NCI-H1694 (cell line): ENCODE results near the gene GRIK4.
"Not testable (repeated sequence)": the region's sequence is repeated elsewhere in the genome, so short reads cannot be mapped to it uniquely, and the experiment has no call there.

ENCODE experiments used
- DNase-seq: peaks from one replicate; lab custom pipeline; 2025; lab: John Stamatoyannopoulos, UW

Gene GRIK4

DNA sequence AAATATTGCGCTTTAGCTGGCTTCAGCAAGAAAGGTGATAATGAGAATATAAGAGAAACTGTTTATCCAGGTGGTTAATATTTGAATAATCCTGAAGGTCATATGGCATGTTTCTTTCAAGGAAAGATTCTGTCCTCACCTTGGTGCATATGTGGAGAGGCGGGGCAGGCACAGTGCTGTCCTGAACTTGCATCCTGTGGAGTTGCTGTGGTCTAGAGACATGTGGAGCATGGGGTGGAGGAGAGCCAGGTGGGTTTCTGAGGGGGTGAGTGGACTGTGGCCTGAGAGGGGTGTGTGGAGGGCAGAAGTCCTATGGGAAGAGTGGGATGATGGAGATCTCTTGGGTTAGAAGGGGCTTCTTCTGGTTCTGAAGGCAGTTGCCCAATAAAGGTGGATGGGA, 65.5 kb downstream of the GRIK4 start:
- no peak for DNase-seq

DNA sequence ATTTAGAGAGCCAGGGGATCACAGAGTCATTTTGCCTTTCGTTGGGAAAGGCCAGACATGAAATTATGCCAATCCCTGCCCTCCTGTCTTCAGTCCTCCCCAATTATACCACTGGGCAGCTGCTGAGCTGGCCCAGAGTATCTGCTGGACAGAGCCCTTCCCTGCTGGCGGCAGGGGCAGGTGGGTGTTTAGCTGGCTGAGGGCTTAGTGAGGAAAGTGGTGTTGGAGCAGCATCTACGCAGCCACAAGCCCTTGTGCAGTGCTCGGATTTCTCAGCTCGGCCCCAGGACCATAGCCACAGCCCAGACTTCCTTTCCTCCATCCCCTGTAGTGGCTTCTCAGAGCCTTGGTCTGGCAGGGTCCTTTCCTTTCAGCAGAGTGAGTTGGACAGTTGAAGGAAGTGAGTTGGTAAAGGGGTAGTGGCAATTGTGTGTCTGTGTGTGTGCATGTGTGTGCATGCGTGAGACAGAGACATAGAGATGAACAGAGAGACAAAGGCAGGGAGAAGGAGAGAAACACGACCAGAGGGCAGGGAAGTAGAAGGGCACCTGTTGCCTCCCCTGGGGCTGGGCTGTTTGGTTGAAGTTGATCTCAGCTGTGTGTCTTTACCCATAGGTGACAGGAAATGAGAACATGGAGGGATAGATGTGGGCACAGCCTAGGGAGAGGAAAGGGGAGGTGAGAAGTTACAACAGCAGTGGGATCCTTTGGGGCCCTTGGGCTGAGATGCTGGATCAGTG, 66.2 kb downstream of the GRIK4 start:
- no peak for DNase-seq

DNA sequence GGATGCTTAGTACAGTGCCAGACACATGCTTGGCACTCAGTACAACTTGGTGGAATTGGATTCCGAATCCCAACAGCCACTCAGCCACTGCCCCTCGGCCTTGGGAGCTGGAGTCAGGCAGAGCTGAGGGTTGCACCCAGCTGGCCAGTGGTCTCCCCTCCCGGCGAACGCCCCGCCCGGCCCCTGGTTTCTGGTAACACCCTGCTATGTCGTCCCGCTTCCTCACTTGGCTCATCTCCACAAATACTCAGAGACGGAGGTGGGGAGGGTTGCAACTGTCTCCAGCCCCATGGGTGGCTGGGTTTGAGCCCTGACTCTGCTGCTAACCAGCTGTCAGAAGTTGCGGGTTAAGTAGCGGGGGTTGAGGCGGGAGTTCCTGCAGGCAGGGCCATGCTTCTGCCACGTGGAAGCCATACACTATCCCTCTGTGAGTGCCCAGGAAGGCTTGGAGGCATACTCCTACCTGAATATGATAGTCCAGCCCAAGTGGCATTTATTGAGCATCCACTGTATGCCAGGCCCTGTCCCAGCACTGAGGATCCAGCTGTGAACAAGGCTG, 67.1 kb downstream of the GRIK4 start:
- no peak for DNase-seq

DNA sequence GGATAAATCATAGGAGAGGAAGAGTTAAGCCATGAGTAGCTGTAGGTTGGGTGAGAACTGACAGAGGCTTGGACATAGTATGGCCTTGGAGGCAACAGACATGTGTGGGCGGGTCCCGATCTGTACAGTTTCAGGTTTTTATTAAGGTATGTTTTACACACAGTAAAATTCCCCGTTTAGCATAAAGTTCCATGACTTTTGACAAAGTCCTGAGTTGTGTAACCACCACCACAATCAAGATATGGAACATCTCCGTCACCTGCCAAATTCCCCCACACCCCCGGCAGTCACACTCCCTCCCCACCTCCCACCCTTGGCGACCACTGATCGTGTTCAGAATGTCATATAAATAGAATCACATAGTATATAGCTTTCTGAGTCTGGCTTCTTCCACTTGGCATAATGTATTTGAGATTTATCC, 68.1 kb downstream of the GRIK4 start:
- no peak for DNase-seq

DNA sequence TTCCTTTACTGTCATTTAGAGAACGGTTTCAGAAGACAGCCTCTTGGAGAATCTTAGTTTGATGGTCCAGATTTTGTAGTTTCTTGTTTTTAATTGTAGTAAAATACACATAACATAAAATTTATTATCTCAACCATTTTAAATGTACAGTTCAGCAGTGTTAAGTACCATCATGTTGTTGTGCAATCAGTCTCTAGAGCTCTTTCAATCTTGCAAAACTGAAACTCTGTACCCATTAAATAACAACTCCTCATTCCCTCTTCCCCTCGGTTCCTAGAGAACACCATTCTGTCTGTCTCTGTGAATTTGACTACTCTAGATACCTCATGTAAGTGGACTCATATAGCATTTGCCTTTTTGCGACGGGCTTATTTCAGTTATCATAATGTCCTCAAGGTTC, 69.8 kb downstream of the GRIK4 start:
- DNase-seq, result no peak

DNA sequence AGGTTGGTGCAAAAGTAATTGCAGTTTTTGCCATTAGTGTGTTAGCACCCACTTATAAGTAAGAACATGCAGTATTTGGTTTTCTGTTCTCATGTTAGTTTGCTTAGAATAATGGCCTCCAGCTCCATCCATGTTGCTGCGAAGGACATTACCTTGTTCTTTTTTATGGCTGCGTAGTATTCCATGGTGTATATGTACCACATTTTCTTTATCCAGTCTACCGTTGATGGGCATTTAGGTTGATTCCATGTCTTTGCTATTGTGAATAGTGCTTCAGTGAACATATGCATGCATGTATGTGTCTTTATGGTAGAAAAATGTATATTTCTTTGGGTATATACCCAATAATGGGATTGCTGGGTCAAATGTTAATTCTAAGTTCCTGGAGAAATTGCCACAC, 71.0 kb downstream of the GRIK4 start:
- DNase-seq, result not testable (repeated sequence)

DNA sequence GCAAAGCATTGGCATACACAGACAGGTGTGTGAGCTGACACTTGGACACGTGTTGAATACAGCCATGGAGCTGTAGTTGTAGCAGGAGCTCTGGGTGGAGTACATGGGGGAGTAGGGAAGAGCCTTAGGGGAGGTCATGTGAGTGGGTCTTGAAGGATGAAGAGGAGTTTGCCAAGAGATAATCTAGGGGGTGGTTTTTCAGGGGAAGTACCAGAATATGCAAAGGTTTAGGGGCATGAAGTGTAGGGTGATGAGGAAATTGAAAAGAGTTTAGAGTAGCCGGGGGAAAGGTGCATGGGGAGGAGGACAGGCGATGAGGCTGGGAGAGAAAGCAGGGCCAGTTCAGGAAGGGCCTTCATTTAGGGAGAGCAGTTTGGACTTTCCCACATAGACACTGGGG, 74.5 kb downstream of the GRIK4 start:
- DNase-seq, result no peak

DNA sequence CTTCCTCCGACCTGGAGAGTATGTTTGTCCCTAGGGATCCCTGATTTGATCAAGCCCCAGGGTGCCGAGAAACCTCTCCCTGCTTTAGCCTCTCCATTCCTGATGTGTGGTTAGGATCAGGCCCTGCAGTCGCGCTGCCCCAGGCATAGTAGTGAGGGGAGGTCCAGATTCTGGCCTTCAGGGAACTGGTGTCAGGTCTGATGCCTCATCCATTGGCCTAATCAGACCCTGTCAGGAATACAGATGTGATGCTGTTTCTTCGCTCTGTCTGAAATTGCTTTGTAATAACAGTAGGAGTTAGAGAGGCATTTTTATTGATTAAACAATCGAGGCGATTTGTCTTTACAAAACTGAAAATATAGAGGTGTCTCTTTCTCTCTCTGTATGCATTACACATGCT, 75.2 kb downstream of the GRIK4 start:
- no peak for DNase-seq

DNA sequence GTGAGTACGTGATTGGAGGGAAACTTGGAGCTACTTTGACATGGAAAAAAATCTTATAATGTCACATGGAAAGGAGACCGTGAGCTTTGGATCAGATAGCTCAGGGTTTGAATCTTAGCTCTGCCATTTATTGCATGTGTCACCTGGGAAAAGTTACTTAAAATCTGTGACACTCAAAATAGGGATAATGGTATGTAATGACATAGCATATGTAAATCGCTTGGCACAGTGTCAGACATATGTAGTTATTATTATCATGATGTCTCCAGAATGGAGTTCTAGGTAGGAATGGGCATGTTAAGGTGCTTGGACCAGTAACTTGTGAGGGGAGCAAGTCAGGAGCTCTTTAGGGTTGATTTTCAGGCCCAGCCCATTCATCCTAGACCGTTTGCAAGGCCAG, 75.8 kb downstream of the GRIK4 start:
- DNase-seq, result no peak

DNA sequence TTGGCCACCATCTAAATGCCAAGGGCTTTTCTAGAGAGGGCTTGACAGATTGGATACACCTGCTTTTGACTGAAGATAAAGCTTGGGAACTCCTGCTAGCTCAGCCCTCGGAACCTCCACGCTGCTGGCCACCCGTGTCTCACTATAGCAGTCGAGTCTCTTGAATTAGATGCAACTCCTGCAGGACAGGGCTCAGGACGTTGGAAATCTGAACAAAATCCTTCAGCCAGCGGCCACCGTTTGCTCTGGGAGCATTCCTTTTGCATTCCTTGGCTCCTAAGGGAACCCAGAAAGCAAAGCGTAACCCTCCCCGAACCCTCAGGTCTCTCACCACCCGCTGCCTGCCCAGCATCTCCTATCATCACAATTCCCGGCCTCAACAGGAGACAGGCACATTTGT, 77.8 kb downstream of the GRIK4 start:
- no peak for DNase-seq

DNA sequence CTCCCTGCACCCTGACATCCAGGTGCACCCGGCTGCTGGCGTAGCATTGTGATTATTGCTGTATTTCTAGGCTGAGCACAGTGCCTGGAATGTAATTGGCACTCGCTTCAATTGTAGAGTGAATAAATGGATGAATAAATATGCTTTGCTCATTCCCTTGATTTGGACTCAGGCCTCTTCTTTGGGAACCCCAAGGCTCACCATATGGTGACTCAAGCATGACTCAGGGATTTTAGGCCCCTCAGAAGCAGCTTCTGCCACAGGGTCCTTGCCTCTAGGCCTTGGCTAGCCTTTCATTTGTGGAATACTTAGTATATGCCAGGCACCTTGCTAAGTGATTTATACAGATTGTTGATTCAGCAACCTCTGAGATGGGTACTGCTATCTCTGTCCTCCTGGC, 78.9 kb downstream of the GRIK4 start:
- no peak for DNase-seq

DNA sequence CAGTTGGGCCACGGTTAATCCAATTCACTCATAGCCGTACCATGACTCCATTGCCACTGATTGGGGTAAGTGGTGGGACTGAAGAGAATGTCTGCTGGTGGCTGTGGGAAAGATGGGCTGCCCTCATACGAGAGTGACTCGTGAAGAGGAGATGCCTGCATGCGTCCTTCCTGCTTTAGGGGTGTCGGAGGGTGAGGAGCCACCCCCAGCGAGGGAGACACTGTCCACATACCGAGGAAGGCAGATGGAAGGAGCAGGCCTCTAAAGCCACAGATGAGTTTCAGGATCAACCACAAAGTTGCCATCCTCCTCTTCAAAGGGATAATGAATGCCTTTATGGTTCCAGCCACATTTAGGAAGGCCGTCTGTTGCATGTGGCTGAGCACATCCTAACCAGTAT, 83.2 kb downstream of the GRIK4 start:
- DNase-seq, result no peak

DNA sequence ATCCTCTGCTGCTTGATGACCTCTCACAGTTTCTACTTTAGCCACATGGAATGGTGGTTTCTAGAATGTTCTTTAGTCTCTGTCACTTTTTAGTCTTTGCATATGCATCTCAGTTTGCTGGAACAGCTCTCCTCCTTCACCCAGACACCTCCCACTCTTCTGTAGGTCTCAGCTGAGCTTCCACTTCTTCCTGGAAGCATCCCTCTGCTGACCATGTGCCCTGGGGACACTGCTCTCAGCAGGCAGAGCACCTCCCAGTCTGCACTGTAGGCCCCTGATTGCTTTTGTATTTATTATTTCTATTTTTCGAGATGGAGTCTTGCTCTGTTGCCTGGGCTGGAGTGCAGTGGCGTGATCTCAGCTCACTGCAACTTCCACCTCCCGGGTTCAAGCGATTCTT, 84.0 kb downstream of the GRIK4 start:
- no peak for DNase-seq

DNA sequence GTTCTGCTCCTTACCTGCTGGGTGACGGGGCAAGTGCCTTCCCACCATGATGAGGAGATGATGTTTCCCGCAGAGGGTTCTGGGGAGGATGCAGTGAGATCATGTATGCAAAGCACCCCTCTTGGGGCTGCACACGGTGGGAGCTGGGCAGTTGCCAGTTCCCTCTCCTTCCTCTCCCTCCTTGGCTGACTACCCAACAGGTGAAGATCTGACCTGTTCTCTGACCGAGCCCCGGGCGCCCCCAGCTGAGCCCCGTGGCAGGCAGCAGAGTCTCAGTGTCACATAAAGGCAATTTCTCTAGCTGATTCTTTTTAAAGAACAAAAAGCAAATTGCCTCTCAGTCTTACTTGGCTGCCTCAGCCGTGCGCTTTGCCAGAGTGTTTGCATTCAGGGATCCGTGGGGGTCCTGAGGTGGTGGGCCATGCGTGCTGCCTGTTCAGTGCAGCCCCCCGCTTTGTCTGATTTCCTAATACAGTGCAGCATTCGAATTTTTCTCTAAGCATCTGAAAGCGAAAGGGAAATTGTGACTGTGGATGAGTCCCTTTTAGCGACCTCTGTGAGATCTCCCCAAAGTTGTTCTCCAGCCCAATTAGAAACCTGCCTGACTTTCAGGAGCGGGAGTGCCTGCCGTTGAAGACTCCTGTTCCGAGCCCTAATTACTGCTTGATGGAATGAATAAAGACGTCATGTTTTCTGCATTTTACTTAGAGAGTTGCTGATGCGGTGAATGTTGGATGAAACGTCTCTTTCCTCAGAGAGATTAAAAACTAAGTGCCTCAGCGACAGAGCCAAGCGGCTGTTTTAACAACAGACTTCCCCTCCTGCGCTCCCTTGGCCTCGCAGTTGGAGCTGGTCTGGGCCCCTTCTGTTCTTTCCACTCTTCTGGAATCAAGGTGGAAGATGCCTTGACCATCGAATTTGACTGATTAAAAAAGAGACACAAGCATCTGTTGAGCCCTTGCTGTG, 86.0 kb downstream of the GRIK4 start:
- DNase-seq, result no peak

DNA sequence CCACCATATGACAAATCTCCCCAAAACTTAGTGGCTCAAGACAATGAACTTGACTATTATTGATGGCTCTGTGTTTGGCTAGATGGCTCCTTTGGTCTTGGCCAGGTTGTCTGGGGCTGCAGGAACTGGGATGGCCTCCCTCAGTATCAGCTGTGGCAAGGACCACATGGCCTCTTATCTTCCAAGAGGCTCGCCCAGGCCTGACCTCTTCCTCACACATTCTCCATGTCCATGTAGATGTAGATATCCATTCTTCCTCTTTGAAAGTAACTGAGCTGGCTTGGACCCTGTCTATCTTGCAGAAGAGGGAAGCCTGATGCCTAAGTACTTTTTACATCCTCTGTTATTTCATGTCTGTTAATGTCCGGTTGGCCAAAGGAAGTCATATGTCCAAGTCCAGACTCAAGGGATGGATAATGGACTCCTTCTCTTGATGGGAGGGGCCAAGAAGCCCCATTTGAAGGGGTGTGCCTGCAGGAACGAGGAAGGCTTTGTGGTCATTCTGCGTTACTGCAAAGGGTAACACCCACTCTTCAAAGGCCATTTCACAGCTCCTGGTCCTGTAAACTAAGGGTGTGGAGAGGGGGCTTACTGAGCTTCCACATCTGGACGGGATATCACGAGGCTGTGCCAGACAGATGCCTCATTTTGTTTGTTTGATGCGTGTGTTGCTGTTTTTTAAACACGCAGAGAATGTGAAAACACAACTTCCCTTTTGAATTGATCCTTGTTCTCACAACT, 87.1 kb downstream of the GRIK4 start:
- DNase-seq, result no peak

DNA sequence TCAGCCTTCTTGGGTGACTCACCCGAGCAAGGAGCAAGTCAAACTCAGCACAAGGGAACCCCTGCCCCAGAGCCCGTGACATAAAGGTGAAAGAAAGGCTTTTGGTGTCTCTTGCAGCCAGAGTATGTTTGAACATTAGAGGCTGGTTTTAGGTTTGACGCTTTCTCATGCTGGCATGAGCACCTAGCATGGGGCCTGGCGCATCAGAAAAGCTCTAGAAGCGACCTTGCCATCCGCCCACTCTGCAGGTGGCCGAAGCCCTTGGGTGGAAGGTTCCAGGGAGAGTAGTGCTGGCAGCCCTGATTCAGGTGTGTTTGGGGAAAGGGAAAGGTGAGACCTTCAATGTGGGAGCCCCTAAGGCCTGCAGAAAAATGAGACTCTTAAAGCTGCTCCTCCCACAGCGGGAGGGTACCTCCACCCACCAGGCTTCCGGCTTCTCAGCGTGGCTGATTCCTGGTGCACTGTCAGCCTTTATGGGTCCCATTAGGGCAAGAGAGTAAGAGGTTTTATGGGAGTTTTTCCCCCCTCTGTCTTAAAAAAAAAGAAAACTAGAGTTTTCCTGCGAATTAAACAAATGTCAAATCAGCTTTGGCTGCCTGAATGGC, 88.4 kb downstream of the GRIK4 start:
- no peak for DNase-seq

DNA sequence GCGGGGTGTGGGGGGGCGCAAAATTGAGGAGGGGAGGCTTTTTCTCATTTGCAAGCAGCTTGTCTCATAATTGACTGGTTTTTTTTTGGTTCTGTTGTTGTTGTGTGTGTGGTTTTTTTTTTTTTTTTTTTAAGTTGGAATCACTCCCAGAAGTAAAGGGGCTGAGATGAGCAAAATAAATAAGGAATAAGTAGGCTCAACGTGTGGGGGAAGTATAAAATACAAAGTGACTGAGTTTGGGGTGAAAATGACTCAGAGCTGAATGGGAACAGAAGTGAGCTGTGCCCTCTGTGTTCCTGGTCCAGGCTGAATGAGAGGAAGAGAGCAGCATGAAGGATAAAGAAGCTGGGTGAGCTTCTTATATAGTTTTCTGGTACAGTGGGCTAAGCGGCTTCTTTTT, 90.0 kb downstream of the GRIK4 start:
- no peak for DNase-seq

DNA sequence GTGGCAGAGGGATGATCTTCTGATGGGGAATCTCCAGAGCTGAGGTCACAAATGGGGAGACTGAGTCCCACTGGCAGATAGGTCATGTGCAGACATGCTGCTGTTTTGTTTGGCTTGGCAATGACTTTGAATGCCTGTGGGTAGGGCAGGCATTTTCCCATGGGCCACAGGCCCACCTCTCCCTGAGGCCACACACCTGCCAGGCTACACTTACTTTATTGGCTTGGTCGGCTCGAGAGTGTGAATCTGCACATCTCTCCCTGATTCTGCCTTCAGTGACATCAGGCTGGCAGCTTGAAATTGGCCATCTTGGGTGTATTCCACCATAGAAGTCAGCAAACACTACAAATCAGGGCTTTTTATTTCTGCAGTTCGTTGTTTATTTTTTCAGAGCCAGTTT, 91.5 kb downstream of the GRIK4 start:
- DNase-seq, result no peak

DNA sequence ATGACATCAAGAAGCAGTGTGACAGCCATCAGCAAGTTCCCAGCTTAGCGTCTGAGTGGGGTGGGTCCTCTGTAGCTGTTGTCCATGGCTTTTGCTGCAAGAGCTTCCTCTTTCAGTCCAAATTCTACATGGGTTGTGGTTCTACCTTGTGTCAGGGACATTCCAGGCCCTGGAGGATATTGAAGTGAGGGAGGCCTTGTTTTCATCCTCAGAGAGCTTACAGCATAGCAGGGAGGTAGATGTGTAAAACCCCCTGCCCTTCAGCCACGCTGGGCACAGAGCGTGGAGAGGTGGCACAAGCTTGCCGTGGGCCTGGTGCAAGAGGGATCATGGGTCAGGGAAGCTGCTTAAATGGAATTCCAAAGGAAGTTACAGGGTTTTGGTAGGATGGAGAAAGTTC, 93.9 kb downstream of the GRIK4 start:
- DNase-seq, result no peak

DNA sequence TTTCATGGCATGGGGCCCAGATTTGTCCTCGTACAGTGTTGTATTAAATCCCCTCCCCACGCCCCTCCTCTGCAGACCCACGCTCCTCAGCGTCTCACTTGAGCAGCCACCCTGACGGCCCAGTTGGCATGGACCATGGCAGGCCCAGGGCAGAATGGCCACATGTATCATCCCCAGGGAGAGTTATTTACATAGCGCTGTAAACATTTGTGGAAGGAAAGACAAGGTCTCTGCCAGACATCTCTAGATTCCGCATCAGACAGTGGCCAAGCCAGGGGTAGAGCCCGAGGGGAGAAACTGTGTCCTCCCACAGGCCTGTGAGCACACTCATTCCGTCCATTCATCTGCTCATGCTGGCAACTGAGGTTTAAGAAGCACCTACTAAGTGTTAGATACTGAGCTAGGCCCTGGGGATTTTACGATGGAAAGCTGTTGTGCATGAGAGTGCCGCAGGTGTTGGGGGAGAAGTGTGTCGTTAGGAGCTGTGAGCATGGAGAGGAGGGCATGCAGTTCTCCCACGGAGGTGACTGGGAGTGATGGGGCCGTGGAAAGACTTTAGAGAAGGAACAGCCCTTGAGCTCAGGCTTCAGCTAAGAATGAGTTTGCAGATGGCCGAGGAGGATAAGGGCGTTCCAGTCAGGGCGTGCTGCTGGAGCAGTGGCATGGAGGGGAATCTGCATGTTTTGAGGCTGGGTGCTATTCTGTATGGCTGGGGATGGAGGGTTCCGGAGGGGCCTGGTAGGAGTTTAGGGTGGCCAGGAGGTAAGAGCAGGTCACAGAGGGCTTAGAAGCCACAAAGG, 94.9 kb downstream of the GRIK4 start:
- no peak for DNase-seq

DNA sequence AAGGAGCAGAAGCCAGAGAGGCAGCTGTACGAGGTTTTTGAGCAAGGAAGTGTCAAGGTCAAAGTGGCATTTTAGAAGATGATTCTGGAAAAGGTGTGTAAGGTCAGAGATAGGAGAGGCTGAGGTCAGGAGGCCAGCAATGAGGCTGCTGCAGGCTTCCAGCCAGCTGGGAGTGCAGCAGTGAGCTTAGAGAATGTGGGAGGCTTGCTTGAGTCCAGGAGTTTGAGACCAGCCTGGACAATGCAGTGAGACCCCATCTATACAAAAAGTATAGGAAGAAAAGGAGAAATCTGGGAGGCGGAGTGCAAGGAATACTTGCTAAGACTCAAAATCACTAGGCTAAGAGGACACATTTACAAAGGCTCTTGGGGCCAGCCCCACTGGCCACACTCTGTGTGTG, 96.5 kb downstream of the GRIK4 start:
- no peak for DNase-seq
